ENCODE results near the gene AMN.
A peak's percentile ranks its signal among the peaks of the same experiment; 100 is the strongest.

The AMN gene

DNA sequence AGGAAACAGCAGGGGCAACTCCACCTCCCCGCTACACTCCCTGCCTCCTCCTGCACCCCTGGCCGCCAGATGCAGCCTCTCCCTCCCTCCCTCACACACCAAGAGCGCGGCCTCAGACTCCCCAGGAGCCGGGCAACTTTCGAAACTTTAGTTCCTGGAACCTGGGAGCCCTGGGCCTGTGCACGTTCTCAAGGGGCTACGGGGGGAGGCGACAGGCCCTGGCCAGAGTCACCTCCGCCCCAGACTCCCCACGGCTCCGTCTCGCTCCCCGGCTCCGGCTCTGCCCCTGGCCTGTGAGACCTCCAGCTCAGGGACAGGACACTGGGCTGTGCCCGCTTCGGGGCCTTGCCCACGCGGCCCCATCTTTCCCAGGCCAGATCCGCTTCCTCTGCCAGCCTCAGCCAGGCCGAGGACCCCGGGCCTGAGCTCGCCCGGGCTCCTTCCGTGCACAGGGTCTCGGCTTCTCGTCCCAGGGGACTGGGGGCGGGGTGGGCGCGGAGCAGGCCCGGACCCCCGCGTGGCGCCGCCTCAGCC, 5.5 kb downstream of the AMN start:
- DNase-seq (ENCODE audit: low read depth in 2 of 2): no peak

DNA sequence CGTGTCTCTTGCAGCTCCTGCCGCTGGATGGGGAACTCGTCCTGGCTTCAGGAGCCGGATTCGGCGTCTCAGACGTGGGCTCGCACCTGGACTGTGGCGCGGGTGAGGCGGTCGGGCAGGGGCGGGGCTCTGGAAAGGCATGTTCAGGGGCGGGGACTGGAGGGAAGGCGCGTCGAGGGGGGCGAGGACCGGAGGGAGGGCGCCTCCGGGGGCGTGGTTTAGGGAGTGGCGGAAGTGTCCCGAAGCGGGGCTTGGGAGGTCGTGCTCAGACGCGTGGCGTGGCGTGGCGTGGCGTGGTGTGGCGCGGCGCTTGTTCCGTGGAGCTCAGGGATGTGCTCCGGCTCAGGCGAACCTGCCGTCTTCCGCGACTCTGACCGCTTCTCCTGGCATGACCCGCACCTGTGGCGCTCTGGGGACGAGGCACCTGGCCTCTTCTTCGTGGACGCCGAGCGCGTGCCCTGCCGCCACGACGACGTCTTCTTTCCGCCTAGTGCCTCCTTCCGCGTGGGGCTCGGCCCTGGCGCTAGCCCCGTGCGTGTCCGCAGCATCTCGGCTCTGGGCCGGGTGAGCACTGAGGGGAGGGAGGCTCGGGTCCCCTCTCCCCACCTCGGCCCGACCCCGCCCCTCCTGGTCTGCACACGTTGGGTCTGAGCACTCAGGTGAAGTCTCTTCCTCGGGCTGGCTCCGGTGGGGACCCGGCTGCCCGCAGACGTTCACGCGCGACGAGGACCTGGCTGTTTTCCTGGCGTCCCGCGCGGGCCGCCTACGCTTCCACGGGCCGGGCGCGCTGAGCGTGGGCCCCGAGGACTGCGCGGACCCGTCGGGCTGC, 6.2 kb downstream of the AMN start:
- peak; percentile 64 to 65 for DNase-seq (ENCODE audit: low read depth in 2 of 2)

DNA sequence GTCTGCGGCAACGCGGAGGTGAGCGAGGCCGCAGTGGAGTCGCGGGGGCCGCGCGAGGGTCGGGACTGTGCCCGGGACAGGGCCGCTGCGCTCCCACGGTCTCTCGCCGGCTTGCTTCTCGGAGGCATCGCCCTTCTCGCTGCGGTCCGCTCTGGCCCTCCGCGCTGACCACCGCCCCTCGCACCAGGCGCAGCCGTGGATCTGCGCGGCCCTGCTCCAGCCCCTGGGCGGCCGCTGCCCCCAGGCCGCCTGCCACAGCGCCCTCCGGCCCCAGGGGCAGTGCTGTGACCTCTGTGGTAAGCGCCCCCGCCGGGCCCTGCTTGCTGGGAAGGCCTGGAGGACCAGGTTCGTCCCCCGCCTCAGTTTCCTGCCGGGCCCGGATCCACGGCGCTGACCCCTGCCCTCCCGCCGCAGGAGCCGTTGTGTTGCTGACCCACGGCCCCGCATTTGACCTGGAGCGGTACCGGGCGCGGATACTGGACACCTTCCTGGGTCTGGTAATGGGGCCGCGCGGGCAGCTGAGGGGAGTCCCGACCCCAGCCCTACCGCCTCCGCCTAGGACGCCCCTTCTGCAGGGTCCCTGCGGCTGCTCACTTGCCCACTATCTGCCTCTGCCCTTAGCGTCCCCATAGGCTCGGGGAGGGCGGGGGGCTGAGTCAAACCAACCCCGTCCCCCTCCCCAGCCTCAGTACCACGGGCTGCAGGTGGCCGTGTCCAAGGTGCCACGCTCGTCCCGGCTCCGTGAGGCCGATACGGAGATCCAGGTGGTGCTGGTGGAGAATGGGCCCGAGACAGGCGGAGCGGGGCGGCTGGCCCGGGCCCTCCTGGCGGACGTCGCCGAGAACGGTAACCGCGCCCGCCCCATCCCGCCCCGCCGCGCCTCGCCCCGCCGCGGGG, 7.0 kb downstream of the AMN start:
- DNase-seq (ENCODE audit: low read depth in 2 of 2): no peak

DNA sequence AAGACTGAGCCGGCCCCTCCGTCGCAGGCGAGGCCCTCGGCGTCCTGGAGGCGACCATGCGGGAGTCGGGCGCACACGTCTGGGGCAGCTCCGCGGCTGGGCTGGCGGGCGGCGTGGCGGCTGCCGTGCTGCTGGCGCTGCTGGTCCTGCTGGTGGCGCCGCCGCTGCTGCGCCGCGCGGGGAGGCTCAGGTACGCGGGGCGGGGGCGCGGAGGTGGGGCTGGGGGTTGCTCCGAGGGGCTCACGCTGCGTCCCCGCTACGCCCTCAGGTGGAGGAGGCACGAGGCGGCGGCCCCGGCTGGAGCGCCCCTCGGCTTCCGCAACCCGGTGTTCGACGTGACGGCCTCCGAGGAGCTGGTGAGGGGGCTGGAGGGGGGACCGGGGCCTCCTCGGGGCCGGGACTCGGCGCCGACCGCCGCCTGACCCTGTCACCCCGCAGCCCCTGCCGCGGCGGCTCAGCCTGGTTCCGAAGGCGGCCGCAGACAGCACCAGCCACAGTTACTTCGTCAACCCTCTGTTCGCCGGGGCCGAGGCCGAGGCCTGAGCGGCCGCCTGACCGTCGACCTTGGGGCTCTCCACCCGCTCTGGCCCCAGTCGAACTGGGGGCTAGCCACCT, 7.8 kb downstream of the AMN start:
- DNase-seq (ENCODE audit: low read depth in 2 of 2): no peak

DNA sequence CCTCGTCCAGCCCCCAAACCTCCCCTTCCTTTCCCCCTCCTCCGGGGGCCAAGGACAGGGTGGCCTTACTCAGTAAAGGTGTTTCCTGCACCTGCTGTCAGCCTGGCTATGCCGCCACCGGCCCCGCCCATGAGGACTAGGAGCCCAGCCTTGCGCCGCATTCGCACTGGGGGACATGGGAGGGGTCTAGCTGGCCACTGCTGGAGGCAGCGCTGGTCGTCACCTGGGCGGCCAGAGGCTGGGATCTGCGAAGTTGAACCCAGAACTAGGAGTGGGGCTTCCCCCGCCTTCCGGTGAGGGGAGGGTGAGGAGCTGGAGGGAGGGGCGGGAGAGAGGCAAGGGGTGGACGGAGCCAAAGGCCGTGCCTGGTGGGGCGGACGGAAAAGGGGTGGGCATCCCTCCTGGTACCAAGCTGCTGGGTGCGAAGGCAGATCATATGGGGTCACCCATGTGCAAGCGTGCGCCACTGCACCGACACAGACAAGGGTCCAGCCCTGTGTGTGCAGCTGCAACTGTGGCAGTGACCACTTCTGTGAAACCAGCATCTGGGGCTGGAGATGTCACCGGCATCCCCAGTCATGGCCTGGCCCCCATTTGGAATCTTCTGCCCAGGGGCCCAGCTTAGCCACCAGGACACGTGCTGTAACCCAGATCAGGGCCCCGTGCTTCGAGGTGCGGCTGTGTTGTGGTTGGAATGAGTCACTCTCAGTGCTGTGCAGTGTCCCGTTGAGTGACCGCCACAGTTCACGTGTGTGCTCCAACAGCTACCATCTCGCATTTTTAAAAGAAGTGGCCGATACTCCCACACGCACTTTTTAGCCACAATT, 8.5 kb downstream of the AMN start:
- DNase-seq (ENCODE audit: low read depth in 2 of 2): no peak

DNA sequence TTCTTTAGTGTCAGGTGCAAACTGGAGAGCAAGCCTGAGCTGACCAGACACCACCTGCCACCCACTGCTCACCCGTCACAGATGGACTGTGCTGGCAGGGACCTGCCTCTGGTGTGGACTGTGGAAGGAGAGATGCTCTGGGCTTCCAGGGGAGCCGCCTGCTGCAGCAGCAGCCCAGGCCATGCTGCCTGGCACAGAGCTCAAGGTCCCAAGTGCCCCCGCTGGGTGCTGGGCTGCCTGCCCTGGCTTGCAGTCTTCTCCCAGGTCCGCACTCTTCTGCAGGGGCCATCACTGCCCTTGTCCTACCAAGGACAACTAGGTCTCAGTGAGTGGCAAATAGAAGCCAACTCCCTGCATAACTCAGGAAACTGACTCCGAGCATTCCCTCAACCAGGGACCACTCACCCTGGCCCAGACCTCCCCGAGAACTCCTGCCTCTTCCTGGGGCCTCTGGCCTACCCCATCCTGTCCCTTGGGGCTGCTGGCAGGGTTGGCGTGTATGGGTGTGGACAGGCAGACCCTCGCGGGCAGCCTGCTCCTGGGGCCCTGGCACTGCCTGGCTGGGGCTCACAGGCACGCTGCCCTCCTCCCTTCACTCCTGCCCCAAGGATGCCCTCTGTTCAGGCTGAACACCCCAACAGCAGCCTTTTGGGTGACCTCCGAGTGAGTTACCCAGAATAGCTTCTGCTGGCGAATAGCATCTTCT, 9.3 kb downstream of the AMN start:
- no peak for DNase-seq (ENCODE audit: low read depth in 2 of 2)

DNA sequence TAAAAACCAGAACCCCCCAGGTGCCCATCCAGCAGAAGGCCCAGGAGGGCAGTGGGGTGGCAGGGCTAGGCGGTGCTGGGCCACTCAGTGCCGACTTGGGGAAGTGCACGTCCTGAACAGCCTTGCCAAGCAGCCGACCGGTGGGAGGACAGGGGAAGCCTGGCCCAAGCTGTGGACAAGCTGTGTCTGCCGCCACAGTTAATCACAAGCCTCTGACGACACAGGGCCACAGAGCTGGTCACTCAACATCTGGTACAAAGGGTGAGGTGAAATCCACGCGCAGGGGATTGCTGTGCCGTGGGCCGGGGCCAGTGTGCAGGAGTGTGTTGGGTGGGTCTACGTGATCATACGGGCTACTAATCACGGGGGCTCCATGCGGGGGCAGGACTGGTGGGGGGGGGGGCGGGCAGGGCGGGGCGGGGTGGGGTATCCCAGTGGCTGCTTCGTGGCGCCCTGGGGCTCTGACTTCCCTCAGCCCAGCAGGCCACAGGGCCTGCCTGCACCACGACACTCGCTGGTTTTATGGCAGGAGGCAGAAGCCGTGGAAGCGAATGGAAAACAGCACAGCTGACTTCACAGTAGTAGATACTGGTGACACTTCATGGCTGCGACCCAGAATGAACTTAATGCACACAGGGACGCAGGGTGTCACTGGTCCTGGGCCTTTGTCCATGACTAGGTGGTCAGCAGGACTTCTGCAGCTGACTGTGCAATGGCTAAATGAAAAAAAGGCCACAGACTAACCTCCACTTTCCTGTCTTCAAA, 10.2 kb downstream of the AMN start:
- DNase-seq (ENCODE audit: low read depth in 2 of 2): no peak

DNA sequence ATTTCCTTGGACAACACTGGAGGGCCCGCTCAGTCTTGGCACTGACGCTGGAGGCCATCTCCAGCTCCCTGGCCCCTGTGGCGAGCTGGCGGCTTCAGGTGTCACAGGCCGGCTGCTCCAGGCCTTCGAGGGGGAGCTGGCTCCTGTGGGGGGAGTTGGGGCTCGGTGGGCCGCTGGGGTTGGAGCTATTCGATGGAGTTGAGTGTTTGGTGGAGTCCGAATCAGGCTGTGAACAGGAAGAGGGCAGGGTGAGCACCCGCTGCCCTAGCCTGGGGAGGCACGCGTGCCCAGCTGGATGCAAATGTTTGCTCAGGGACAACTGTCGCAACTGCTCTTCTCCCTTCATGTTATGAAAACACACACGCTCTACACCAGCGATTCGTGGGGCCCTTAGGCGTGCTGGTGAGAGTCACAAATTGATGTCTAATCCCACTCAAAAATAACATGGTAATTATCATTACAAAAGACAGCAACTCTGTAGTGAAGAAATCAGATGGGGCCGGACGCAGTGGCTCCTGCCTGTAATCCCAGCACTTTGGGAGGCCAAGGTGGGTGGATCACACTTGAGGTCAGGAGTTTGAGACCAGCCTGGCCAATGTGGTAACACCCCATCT, 11.3 kb downstream of the AMN start:
- DNase-seq (ENCODE audit: low read depth in 2 of 2): no peak

DNA sequence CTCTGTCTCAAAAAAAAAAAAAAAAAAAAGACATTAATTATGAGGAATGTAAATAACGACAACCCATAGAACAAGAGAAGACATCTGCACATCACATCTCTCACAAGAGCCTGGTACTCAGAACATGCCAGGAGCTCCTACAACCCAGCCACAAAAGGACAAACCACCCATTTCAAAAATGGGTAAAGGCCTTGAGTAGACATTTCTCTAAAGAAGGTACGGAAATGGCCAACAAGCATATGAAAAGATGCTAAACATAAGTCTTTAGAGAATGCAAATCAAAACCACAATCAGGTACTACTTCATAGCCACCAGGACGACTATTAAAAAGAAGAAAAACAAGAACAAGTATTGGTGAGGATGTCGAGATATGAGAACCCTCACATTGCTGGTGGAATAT, 13.3 kb downstream of the AMN start:
- no peak for DNase-seq (ENCODE audit: low read depth in 2 of 2)

DNA sequence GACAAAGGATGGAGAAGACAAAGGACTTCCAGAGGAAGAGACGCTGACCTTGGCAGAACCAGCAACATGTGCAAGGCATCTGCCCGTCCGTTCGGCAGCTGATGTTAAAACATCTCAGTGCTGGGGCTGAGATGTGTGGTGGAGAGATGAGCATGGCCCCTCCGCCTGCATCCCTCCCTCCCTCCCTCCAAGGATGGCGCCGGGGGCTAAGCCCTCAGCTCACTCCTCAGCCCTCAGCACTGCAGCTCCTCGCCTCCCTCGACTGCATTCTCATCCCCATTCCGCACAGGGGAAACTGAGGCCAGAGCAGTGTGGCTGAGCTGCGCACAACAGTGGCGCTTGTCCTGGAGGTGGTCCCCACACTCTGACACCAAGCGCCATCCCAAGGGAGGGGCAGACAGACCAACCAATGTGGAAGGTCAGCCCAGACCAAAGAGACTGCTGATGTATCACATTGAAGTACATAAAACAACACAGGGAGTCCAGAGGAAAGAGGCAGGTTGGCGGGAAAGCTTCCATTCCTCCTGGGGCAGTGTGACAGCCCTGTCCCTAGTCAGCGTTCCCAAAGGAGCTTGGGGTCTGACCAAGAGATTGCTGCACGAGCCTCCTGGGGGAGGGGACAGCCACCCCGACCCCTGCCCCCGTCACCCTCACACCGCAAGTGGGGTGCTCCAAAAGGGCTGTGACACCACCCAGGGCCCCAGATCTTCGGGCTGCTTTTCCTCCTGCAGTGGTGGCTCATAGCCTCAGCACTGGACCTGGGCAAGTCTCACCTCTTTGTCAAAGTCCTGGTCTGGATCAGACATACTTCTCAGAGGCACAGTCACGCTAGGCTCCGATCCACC, 15.1 kb downstream of the AMN start:
- no peak for DNase-seq (ENCODE audit: low read depth in 2 of 2)

DNA sequence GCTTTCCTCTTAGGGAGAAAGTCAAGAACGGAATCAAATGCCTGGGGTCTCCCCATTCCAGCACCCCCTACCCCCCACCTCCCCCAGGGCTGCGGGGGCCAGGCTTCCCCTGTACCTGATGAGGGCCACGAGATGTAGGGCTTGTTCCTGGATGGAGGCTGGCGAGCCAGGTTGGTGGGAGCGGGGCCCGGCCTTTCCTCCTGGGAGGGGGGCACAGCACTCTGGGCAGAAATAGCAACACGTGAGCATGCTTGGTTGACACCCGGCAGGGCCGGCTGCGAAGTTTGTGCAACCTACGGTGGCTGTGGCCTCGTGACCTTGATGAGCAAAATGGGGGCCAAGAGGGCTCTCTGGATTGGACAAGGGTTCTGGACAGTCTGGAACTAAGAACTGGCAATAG, 15.7 kb downstream of the AMN start:
- no peak for DNase-seq (ENCODE audit: low read depth in 2 of 2)

DNA sequence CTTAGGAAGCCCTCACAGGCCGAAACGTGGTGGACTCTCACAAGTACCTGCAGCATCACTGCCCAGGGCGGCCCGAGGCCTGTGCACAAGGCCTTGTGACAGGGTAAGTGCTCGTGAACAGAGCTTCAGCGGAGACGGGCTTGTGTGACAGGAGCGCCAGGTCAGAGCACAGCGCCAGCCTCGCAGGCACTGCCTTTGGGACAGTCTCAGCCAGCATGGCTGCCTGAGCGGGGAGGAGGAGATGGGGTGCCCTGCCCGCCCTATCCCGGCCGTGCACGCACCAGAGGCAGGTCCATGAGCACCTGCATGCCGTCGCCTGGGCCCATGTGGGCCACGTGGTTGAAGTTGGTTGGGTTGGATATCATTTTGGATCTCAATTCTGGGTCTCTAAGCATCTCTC, 16.9 kb downstream of the AMN start:
- DNase-seq (ENCODE audit: low read depth in 2 of 2): no peak

DNA sequence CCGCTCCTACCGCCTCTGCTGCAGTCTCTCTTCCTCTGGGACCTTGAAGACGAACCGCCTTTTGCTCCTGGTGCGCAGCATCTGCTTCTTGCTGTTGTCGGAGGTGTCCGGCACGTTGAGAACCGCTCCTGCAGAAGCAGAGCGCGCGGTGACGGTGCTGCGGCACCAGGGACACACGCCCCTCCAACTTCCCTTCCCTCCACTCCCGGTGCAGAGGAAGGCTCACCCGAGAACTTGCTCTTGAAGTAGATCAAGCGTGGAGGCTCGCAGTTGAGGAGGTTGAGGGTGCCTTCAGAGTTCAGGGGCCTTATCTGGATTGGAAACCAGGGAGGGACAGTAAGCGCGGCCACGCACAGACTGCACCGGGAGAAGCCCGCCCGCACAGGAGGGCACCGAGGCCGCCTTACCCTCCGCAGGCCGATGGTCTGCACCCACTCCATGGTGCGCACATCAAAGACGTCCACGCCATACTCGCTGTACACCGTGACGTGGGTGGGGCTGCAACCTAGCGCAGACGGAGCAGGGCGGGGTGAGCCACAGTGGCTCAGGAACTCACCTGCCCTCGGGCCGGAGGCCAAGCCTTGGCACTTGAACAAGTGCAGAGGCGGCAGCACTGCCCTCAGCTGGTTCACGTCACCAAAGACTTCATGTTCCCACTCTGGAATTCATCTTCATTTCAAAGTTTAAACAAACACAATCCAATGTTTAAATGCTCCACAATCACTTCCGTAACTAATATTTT, 17.5 kb downstream of the AMN start:
- DNase-seq (ENCODE audit: low read depth in 2 of 2): no peak

DNA sequence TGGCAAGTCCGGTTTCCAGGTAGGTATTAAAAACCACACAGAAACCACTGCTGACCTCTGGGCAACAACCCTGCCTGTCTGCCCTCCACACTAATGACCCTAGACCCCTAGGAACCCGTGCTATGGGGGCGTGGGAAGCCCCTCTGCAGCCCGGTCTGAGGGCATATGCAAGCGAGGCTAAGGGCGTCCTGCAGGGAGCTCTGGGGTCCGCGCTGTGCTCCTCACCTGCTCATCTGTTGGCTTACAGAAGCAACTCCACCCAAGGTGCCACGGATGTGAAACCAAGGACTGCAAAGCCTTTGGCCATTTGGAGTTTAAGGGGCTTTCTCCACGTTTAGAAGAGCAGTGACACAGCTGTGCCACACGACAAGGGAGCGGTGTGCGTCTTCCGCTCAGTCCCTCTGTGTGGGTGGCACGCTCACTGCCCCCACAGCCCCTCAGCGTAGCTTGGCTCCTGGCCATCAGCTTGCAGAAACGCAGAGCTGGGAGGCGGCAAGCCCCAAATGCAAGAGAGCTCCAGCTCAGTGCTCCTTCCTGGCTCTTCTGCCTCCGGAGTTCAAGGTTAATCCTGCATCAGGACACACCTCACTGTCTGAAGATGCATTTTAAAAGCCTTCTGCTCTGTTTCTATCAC, 18.4 kb downstream of the AMN start:
- DNase-seq (ENCODE audit: low read depth in 2 of 2): no peak

DNA sequence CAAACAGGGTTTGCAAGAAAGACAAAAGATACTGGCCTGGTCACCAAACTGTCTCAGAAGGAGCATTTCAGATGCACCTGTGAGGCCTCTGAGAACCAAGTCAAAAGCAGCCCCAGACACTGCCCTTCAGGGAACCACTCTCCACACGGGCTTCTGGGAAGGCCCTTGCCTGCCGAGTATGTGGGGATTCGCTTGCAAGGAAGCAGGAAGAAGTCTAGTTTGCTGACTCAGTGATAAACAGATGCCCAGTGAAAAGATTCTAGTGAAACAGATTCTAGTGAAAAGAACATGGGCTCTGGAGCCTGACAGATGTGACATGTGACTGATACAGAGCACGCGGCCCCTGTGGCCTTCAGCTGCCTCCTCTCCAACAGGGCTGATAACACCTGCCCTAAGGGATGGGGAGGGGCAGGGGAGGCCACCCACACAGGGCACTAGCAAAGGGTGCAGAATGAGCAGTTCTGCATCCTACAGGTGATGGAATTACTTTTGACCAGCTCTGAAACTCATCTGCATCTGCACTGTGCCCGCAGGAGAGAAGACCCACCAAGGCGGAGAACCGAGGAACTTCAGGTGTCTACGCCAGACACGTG, 19.1 kb downstream of the AMN start:
- DNase-seq (ENCODE audit: low read depth in 2 of 2): no peak

DNA sequence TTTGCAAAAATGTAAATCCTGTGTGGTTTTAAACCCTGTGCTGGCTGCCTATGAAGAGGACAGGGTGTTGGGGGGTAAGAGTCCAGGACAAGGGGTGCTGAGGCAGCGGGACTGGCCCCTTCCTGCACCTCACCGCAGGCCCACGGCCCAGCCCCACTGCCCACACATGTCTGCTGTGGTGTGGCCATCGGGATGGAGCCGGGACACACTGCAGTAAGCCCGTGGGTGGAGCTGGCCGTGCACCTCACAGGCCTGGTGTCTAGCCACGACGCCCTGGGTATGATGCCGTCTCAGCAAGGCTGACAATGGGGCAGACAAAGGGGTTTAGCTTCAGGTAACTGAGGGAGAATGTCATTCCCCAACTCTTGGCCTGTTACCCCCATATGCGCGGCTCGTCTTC, 19.6 kb downstream of the AMN start:
- DNase-seq (ENCODE audit: low read depth in 2 of 2): no peak

DNA sequence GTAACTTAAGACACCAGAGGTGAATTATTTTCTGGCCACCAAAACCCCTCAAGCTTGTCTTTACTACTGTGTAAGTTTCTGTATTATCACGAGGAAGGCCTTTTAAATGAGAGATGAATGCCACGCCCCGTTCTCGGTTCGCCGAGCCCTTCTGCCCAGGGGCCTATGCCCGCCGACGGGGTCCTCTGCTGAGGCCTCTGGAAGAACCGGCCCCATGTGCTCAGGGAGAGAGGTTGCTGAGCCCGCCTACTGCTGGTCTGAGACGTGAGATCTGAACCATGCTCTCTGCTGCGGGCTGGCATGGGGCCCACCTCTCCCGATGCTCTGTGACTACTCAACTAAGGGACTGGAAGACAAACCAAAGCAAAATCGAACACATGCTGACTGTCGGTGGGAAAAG, 21.0 kb downstream of the AMN start:
- DNase-seq (ENCODE audit: low read depth in 2 of 2): no peak
